Measurements from ENCODE around the gene ANKS4B.
"Not testable (repeated sequence)": the region's sequence is repeated elsewhere in the genome, so short reads cannot be mapped to it uniquely, and the experiment has no call there.

Gene ANKS4B

GRCh38 chr16:21244518-21245215, 11.2 kb downstream of the ANKS4B start:
- no peaks in the 10 kb centered on the region for H3K36me3 ChIP-seq (ENCODE audit: control insufficient read depth in 2 of 2, insufficient read depth in 1 of 2, low read length in 2 of 2)
- TF ChIP-seq HIC1 (tag by site-specific recombination; IDR thresholded peaks at IDR 0.05) (no peak), ZNF585B (tag by site-specific recombination; IDR thresholded peaks at IDR 0.05) (no peak), ZNF341 (tag by site-specific recombination; IDR thresholded peaks at IDR 0.05; ENCODE audit: low read depth) (no peak), ZNF280D (tag by site-specific recombination; IDR thresholded peaks at IDR 0.05) (no peak)
- H3K4me1 ChIP-seq (ENCODE audit: control insufficient read depth, insufficient read depth, low read length) = no peaks in the 10 kb centered on the region
- H3K9me3 ChIP-seq (ENCODE audit: control insufficient read depth, insufficient read depth, low read depth, low read length) = no peaks in the 10 kb centered on the region
- H3K27ac ChIP-seq (ENCODE audit: extremely low read depth, low read depth, low read length) = no peak overlapping the region
- POLR2A ChIA-PET = no interaction called here
- CTCF ChIA-PET = interaction anchor here (0.6 kb wide), 1 partner anchor 857 kb away, joined by 4 read pairs; no protein-coding TSS in a partner anchor
- H3K4me3 ChIP-seq (ENCODE audit: low read depth, low read length) = no peak overlapping the region

- CTCF ChIA-PET; H3K36me3 ChIP-seq (ENCODE audit: control insufficient read depth in 2 of 2, insufficient read depth in 1 of 2, low read length in 2 of 2); H3K4me1 ChIP-seq (ENCODE audit: control insufficient read depth, insufficient read depth, low read length); H3K4me3 ChIP-seq (ENCODE audit: low read depth, low read length); H3K27ac ChIP-seq (ENCODE audit: extremely low read depth, low read depth, low read length); H3K9me3 ChIP-seq (ENCODE audit: control insufficient read depth, insufficient read depth, low read depth, low read length); POLR2A ChIA-PET: not testable (repeated sequence)
Measured at GRCh38 chr16:21248179-21248578, 14.7 kb downstream of the ANKS4B start.

- Histone ChIP-seq H3K27ac (ENCODE audit: extremely low read depth, low read depth, low read length) (no peak overlapping the region), H3K4me3 (ENCODE audit: low read depth, low read length) (no peak overlapping the region), H3K36me3 (ENCODE audit: control insufficient read depth in 2 of 2, insufficient read depth in 1 of 2, low read length in 2 of 2) (no peaks in the 10 kb centered on the region), H3K4me1 (ENCODE audit: control insufficient read depth, insufficient read depth, low read length) (no peaks in the 10 kb centered on the region), H3K9me3 (ENCODE audit: control insufficient read depth, insufficient read depth, low read depth, low read length) (no peaks in the 10 kb centered on the region)
- ChIA-PET CTCF (no interaction called here), POLR2A (no interaction called here)
- no peak for TF ChIP-seq ZSCAN18 (tag by site-specific recombination; IDR thresholded peaks at IDR 0.05)
- TF ChIP-seq SP3 (tag by site-specific recombination; IDR thresholded peaks at IDR 0.05) = no peak
- TF ChIP-seq ZSCAN5A (tag by site-specific recombination; IDR thresholded peaks at IDR 0.05) = no peak
- TF ChIP-seq ZBTB20 (tag by site-specific recombination; IDR thresholded peaks at IDR 0.05) = no peak
- no peak for TF ChIP-seq ZNF639 (tag by site-specific recombination; IDR thresholded peaks at IDR 0.05)
- TF ChIP-seq ZNF174 (tag by site-specific recombination; IDR thresholded peaks at IDR 0.05) = no peak
- TF ChIP-seq ZSCAN4 (tag by site-specific recombination; IDR thresholded peaks at IDR 0.05) = no peak
- no peak for TF ChIP-seq ZNF214 (tag by site-specific recombination; IDR thresholded peaks at IDR 0.05; ENCODE audit: borderline replicate concordance)
- TF ChIP-seq ZNF274 (IDR thresholded peaks at IDR 0.05; ENCODE audit: low read length) = no peak
- no peak for TF ChIP-seq ZNF274 (tag by site-specific recombination; IDR thresholded peaks at IDR 0.05; ENCODE audit: borderline replicate concordance)
- no peak for TF ChIP-seq ZBTB6 (tag by site-specific recombination; IDR thresholded peaks at IDR 0.05)
- TF ChIP-seq KLF10 (tag by site-specific recombination; IDR thresholded peaks at IDR 0.05) = no peak
Measured at GRCh38 chr16:21250072-21250923, 16.8 kb downstream of the ANKS4B start.

Data from HEK293 (cell line).